IMR-90 (cell line): ENCODE measurements around the gene AFDN.

Source experiments
- CTCF ChIP-seq: conservative IDR thresholded peaks from 2 replicates; pipeline ENCODE4 v1.5.1; 2012; ENCODE audit warnings: mild to moderate bottlenecking, low read depth, low read length, improper control_type of control experiment
- RAD21 ChIP-seq: IDR thresholded peaks from 2 replicates; pipeline ENCODE4 v1.6.1; 2012; ENCODE audit warnings: low read length, improper control_type of control experiment
- RFX5 ChIP-seq: IDR thresholded peaks from 2 replicates; pipeline ENCODE4 v1.8.0; 2012; ENCODE audit warnings: low read depth, mild to moderate bottlenecking, low read length, moderate library complexity

DNA sequence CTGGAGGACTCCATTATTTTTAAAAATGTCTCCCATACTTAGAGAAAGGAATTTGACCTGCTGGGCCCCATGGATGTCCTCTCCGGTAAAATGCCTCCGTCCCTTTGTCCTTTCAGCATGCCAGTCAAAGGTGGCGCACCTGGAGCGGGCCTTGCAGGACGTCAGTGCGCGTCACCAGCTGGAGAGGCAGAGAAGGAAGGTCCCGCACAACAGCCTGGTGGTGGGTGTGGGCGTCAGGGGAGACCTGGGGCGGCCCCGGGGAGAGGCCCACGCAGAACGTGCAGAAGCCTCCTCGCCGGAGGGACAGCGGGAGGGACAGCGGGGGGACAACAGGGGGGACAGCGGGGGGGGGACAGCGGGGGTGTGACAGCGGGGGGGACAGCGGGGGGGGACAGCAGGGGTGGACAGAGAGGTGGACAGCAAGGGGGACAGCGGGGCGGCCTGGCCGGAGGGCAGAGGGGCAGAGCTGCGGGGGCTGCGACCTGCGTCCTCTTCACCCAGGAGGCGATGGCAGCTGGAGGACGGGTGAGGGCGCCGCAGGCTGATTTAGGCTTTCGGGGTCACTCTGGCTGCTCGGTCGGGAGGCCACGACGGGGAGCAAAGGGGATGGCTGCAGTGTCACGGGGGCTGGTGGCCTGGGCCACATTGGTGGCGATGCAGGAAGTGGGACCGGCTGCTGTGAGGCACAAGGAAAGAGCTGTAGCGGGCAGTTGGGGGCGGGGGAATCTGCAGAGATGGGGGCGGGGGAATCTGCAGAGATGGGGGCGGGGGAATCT lies 169.9 kb downstream of the AFDN start:
- no peak for TF ChIP-seq RAD21
- no peak for TF ChIP-seq RFX5
- TF ChIP-seq CTCF: no peak
